Measurements from ENCODE around the gene MYT1. TPM values are rescaled to one million over a fixed set of nuclear protein-coding genes. Genes with fewer than 3 reads are reported as not detected.

Gene MYT1
- total RNA-seq, 3 donors from 2014 or later, result 0.12 to 0.76 (median 0.14) TPM

- H3K4me1 ChIP-seq (ENCODE audit: low read depth), result no peaks in the 10 kb centered on the region
- H3K36me3 ChIP-seq (ENCODE audit: low read depth), result no peaks in the 10 kb centered on the region
- no peak overlapping the region for H3K4me3 ChIP-seq
- intact Hi-C loops (cut with DNase I, micrococcal nuclease), result no loop called here
- no peak for ATAC-seq
- no peaks in the 10 kb centered on the region for H3K9me3 ChIP-seq
- no peak for DNase-seq
- no peak for TF ChIP-seq CTCF (IDR thresholded peaks at IDR 0.05)
Observed at GRCh38 chr20:64247307-64247618, 83.0 kb downstream of the MYT1 start.

- Histone ChIP-seq H3K4me3 (no peak overlapping the region), H3K9me3 (no peaks in the 10 kb centered on the region), H3K36me3 (ENCODE audit: low read depth) (no peaks in the 10 kb centered on the region), H3K4me1 (ENCODE audit: low read depth) (no peaks in the 10 kb centered on the region)
- no peak for ATAC-seq
- intact Hi-C loops (cut with DNase I, micrococcal nuclease), result no loop called here
- DNase-seq, result no peak
- TF ChIP-seq CTCF (IDR thresholded peaks at IDR 0.05), result no peak
Observed at GRCh38 chr20:64247970-64248841, 84.0 kb downstream of the MYT1 start.

- TF ChIP-seq CTCF (IDR thresholded peaks at IDR 0.05), result no peak
- no peak overlapping the region for H3K4me3 ChIP-seq
- intact Hi-C loops (cut with DNase I, micrococcal nuclease), result no loop called here
- H3K4me1 ChIP-seq (ENCODE audit: low read depth), result no peaks in the 10 kb centered on the region
- ATAC-seq (no peak), DNase-seq (no peak)
- no peaks in the 10 kb centered on the region for H3K9me3 ChIP-seq
- no peaks in the 10 kb centered on the region for H3K36me3 ChIP-seq (ENCODE audit: low read depth)
Observed at GRCh38 chr20:64250027-64250426, 85.8 kb downstream of the MYT1 start.

GRCh38 chr20:64253000-64253383, 88.7 kb downstream of the MYT1 start:
- ATAC-seq (no peak), DNase-seq (no peak)
- no peak for TF ChIP-seq CTCF (IDR thresholded peaks at IDR 0.05)
- intact Hi-C loops (cut with DNase I, micrococcal nuclease), result no loop called here
- no peaks in the 10 kb centered on the region for H3K36me3 ChIP-seq (ENCODE audit: low read depth)
- no peaks in the 10 kb centered on the region for H3K9me3 ChIP-seq
- H3K4me3 ChIP-seq, result no peak overlapping the region
- peaks cover 6% of the 10 kb centered on the region for H3K4me1 ChIP-seq (ENCODE audit: low read depth)

- ATAC-seq (no peak), DNase-seq (no peak)
- Histone ChIP-seq H3K4me1 (ENCODE audit: low read depth) (peaks cover 6% of the 10 kb centered on the region), H3K4me3 (no peak overlapping the region), H3K9me3 (no peaks in the 10 kb centered on the region), H3K36me3 (ENCODE audit: low read depth) (no peaks in the 10 kb centered on the region)
- TF ChIP-seq CTCF (IDR thresholded peaks at IDR 0.05), result no peak
- intact Hi-C loops (cut with DNase I, micrococcal nuclease), result no loop called here
Observed at GRCh38 chr20:64253443-64253842, 89.2 kb downstream of the MYT1 start.
